Keratinocyte (primary cell): ENCODE measurements around the gene ADAP2. TPM values are rescaled to one million over a fixed set of nuclear protein-coding genes. Genes with fewer than 3 reads are reported as not detected.

Source experiments
- DNase-seq: peaks from one replicate; pipeline ENCODE4 v3.0.0-alpha.2; 2011; ENCODE audit warnings: low read depth, missing footprints, low spot score
- FAIRE-seq: peaks from 2 replicates; lab custom pipeline; 2011; peaks lifted over from hg19 to GRCh38; lab: Jason Lieb, UNC
- H2AFZ ChIP-seq: 2 replicates; pipeline ENCODE4 v1.6.0; 2012; ENCODE audit warnings: low read length, control low read depth, inconsistent platforms; ENCODE audit not compliant: control insufficient read depth
- H3K27ac ChIP-seq: 2 replicates; pipeline ENCODE4 v1.5.1; 2011; ENCODE audit warnings: low read length; ENCODE audit not compliant: control insufficient read depth, insufficient read depth
- H3K27me3 ChIP-seq: 3 replicates; pipeline ENCODE4 v1.6.0; 2011; ENCODE audit warnings: low read length; ENCODE audit not compliant: control insufficient read depth, insufficient read depth; ENCODE audit errors: extremely low read depth
- H3K36me3 ChIP-seq, 2 experiments: 2 replicates in 1 of 2; 3 replicates in 1 of 2; pipeline ENCODE4 v1.5.1; 2011; ENCODE audit warnings: low read length in 2 of 2, mild to moderate bottlenecking in 1 of 2; ENCODE audit not compliant: control insufficient read depth in 2 of 2, insufficient read depth in 2 of 2; ENCODE audit errors: extremely low read depth in 1 of 2
- H3K4me1 ChIP-seq: 3 replicates; pipeline ENCODE4 v1.5.1; 2011; ENCODE audit warnings: low read length; ENCODE audit not compliant: control insufficient read depth, insufficient read depth; ENCODE audit errors: extremely low read depth
- H3K4me2 ChIP-seq: 3 replicates; pipeline ENCODE4 v1.6.0; 2011; ENCODE audit warnings: low read depth, low read length; ENCODE audit not compliant: control insufficient read depth, insufficient read depth; ENCODE audit errors: extremely low read depth
- H3K4me3 ChIP-seq, 3 experiments: fragments of 200-600 bp in 1 of 3; sonication (generic) in 1 of 3; 2 replicates in 2 of 3; 3 replicates in 1 of 3; pipeline ENCODE4 v1.5.1; 2011 to 2016; ENCODE audit warnings: low read length in 3 of 3, mild to moderate bottlenecking in 3 of 3, control low read depth in 2 of 3, inconsistent platforms in 1 of 3, low read depth in 1 of 3, mixed read lengths in 1 of 3, mixed run types in 1 of 3, moderate library complexity in 1 of 3; ENCODE audit not compliant: control insufficient read depth in 2 of 3, insufficient read depth in 2 of 3; ENCODE audit errors: extremely low read depth in 1 of 3
- H3K79me2 ChIP-seq: 2 replicates; pipeline ENCODE4 v1.6.0; 2012; ENCODE audit warnings: low read length; ENCODE audit not compliant: control insufficient read depth, insufficient read depth
- H3K9ac ChIP-seq: 3 replicates; pipeline ENCODE4 v1.6.0; 2011; ENCODE audit warnings: low read length; ENCODE audit not compliant: control insufficient read depth, insufficient read depth; ENCODE audit errors: extremely low read depth
- H3K9me1 ChIP-seq: 3 replicates; pipeline ENCODE4 v1.6.0; 2011; ENCODE audit warnings: low read length; ENCODE audit not compliant: control insufficient read depth, insufficient read depth; ENCODE audit errors: extremely low read depth
- H3K9me3 ChIP-seq: 2 replicates; pipeline ENCODE4 v1.5.1; 2012; ENCODE audit warnings: low read depth, low read length; ENCODE audit not compliant: control insufficient read depth
- H4K20me1 ChIP-seq: 3 replicates; pipeline ENCODE4 v1.6.0; 2011; ENCODE audit warnings: low read length; ENCODE audit not compliant: control insufficient read depth, insufficient read depth; ENCODE audit errors: extremely low read depth
- EZH2 ChIP-seq: IDR thresholded peaks from one replicate; pipeline ENCODE4 v1.6.1; 2012; ENCODE audit warnings: inconsistent platforms, mild to moderate bottlenecking, low read length, moderate library complexity
- dilution Hi-C: fragments of 300-500 bp; cut with MboI; formaldehyde crosslinking; loops from one replicate; pipeline ENCODE4 v1.7.0; 2020; ENCODE audit warnings: low sequenced_read_pairs; ENCODE audit not compliant: extremely low pct_ligation_motif_present
- polyA plus RNA-seq, 5 experiments: library from polyadenylated mRNA; depleted of rRNA in 3 of 5; stranded (reverse) in 3 of 5; stranded (forward) in 1 of 5; unstranded in 1 of 5; fragments of >200 nt; gene quantifications; 1 replicate in 1 of 5; 2 replicates in 3 of 5; 3 replicates in 1 of 5; pipeline versions ENCODE4 v1.2.1 to v1.2.3, GENCODE V29; 2011 to 2012; ENCODE audit warnings: missing spikeins in 2 of 5, low read depth in 1 of 5, low replicate concordance in 1 of 5
- small RNA-seq, 3 experiments: library from RNA; depleted of rRNA; stranded (forward); fragments of <200 nt; gene quantifications; one replicate each; pipeline ENCODE3, GENCODE V24; 2012; ENCODE audit warnings: low read depth in 3 of 3, low replicate concordance in 1 of 3; ENCODE audit not compliant: insufficient read length in 3 of 3
- TF ChIP-seq, protein P1 (sequence below), 3 experiments: IDR thresholded peaks in 1 of 3; conservative IDR thresholded peaks in 1 of 3; optimal IDR thresholded peaks in 1 of 3; 2 replicates in 2 of 3; 3 replicates in 1 of 3; pipeline versions ENCODE3 to v1.5.1; 2011; ENCODE audit warnings: low read length in 3 of 3, mild to moderate bottlenecking in 3 of 3, moderate library complexity in 2 of 3, control low read depth in 1 of 3, inconsistent platforms in 1 of 3; ENCODE audit not compliant: insufficient read depth in 2 of 3; ENCODE audit errors: extremely low read depth in 1 of 3

Gene ADAP2
- polyA plus RNA-seq, 1 donor (not counting 4 experiments of a cell fraction or from before 2014, with no cell fraction given) = 1.4 TPM

- no peaks in the 10 kb centered on the region for H3K9me3 ChIP-seq
- peak overlapping the region; percentile 40 to 74 (median 70) for H3K4me3 ChIP-seq
- no peaks in the 10 kb centered on the region for H4K20me1 ChIP-seq
- no peak for DNase-seq
- no peak overlapping the region for H3K27ac ChIP-seq
- H3K27me3 ChIP-seq = no peaks in the 10 kb centered on the region
- no peaks in the 10 kb centered on the region for H3K79me2 ChIP-seq
- H3K9me1 ChIP-seq = no peaks in the 10 kb centered on the region
- dilution Hi-C loops = no loop called here
- peak overlapping the region; percentile 46 for H2AFZ ChIP-seq
- TF ChIP-seq, protein P1, sequence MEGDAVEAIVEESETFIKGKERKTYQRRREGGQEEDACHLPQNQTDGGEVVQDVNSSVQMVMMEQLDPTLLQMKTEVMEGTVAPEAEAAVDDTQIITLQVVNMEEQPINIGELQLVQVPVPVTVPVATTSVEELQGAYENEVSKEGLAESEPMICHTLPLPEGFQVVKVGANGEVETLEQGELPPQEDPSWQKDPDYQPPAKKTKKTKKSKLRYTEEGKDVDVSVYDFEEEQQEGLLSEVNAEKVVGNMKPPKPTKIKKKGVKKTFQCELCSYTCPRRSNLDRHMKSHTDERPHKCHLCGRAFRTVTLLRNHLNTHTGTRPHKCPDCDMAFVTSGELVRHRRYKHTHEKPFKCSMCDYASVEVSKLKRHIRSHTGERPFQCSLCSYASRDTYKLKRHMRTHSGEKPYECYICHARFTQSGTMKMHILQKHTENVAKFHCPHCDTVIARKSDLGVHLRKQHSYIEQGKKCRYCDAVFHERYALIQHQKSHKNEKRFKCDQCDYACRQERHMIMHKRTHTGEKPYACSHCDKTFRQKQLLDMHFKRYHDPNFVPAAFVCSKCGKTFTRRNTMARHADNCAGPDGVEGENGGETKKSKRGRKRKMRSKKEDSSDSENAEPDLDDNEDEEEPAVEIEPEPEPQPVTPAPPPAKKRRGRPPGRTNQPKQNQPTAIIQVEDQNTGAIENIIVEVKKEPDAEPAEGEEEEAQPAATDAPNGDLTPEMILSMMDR (optimal IDR thresholded peaks at IDR 0.05 in 1 of 3, IDR thresholded peaks at IDR 0.05 in 1 of 3, conservative IDR thresholded peaks at IDR 0.05 in 1 of 3; ENCODE audit: extremely low read depth in 1 of 3, insufficient read depth in 2 of 3, low read length in 3 of 3) = no peak
- TF ChIP-seq EZH2 = no peak
- peak overlapping the region; percentile 71 for H3K9ac ChIP-seq
- peaks cover 5% of the 10 kb centered on the region for H3K4me1 ChIP-seq
- peak overlapping the region; percentile 66 for H3K4me2 ChIP-seq
- no peak for FAIRE-seq
- H3K36me3 ChIP-seq = peaks cover 0 to 2% of the 10 kb centered on the region in 2 experiments
Measured at GRCh38 chr17:31008374-31009041, 86.8 kb downstream of the ADAP2 start.

Small RNA genes within 50 kb of the gene (small RNA-seq; reads per million reads assigned to genes)
- 0 reads per million in 3 experiments for gene AC138207.3
- 0 reads per million in 3 experiments for gene RN7SL138P

Other genes starting within 250 kb of the ADAP2 start
- gene CRLF3, start 97.3 kb upstream of the ADAP2 start, polyA plus RNA-seq = 15.2 to 22.4 TPM (median 16.8 TPM) in 3 replicates
- gene ATAD5, start 90.0 kb upstream of the ADAP2 start, polyA plus RNA-seq = 0.50 to 2.2 TPM (median 1.6 TPM) in 3 replicates
- 9.1 to 16.9 TPM (median 11.5 TPM) in 3 replicates for gene TEFM, start 15.7 kb upstream of the ADAP2 start, polyA plus RNA-seq
- gene RNF135, start 49.1 kb downstream of the ADAP2 start, polyA plus RNA-seq = 13.5 to 15.7 TPM (median 13.6 TPM) in 3 replicates
- 20.3 to 29.6 TPM (median 26.7 TPM) in 3 replicates for gene NF1, start 173.0 kb downstream of the ADAP2 start, polyA plus RNA-seq